Fibroblast of pulmonary artery (primary cell): ENCODE measurements around the gene EIF3B.
"Not testable (repeated sequence)": the region's sequence is repeated elsewhere in the genome, so short reads cannot be mapped to it uniquely, and the experiment has no call there.

Source experiments
- DNase-seq: peaks from one replicate; pipeline ENCODE4 v3.0.0-alpha.2; 2010; ENCODE audit warnings: low read depth
- H3K4me3 ChIP-seq: replicated peaks from 2 replicates; pipeline ENCODE4 v1.5.1; 2011; ENCODE audit warnings: low read depth, mild to moderate bottlenecking, control low read depth, low read length, moderate library complexity
- CTCF ChIP-seq: IDR thresholded peaks from 2 replicates; pipeline ENCODE4 v1.5.1; 2011; ENCODE audit warnings: mild to moderate bottlenecking, control low read depth, low read length, inconsistent platforms; ENCODE audit errors: missing control alignments

Gene EIF3B

GRCh38 chr7:2412587-2413201 is 58.1 kb downstream of the EIF3B start:
- DNase-seq, result no peak
- no peak overlapping the region for H3K4me3 ChIP-seq
- TF ChIP-seq CTCF, result no peak

DNA sequence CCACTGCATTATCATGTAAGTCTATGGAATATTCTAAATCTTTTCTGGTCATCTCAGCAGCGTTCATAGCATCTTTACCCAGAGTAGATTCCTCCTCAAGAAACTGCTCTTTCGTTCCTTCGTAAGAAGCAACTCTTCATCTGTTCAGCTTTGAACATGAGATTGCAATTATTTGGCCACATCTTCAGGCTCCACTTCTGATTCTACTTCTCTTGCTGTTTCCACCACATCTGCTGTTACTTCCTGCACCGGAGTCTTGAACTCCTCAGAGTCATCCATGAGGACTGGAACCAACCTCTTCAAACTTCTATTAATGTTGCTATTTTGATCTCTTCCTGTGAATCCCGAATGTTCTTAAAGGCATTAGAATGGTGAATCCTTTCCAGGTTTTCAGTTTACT is 61.4 kb downstream of the EIF3B start:
- TF ChIP-seq CTCF, result no peak
- no peak for DNase-seq
- H3K4me3 ChIP-seq, result no peak overlapping the region

- H3K4me3 ChIP-seq, result no peak overlapping the region
- no peak for TF ChIP-seq CTCF
- no peak for DNase-seq
Observed at GRCh38 chr7:2416650-2417049, 62.0 kb downstream of the EIF3B start.

DNA sequence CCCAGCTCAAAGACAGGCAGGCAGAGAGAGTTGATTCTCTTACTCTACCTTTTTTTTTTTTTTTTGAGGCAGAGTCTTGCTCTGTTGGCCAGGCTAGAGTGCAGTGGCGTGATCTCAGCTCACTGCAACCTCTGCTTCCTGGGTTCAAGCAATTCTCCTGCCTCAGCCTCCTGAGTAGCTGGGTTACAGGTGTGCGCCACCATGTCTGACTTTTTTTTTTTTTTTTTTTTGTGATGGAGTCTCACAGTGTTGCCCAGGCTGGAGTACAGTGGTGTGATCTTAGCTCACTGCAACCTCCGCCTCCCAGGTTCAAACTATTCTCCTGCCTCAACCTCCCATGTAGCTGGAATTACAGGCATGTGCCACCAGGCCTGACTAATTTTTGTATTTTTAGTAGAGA is 62.6 kb downstream of the EIF3B start:
- not testable (repeated sequence) for H3K4me3 ChIP-seq, DNase-seq

DNA sequence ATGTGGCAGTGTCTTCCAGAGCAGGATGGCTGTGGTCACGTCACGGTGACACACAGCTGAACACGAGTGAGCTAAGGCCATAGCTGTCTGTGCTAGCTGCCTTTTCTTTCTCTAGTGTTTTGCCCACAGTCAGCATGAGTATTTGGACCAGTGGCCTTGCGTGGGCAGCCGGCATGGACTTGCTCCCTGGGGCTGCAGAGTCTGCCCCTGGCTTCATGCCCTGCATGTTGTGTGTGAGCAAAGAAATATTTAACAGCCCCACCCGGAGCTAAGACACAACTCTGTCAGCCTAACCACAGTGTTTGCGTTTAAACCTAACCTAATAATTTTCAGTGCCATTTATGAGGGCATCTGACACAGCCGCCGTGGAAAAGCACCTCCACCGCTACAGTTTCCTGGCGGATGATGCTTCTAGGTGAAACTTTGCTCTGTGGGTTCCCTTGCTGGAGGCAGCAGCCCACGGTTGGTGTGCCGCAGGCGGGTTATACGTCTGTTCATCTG is 63.4 kb downstream of the EIF3B start:
- TF ChIP-seq CTCF, result no peak
- no peak for DNase-seq
- no peak overlapping the region for H3K4me3 ChIP-seq

GRCh38 chr7:2420216-2420933 is 65.7 kb downstream of the EIF3B start:
- TF ChIP-seq CTCF, result no peak
- no peak for DNase-seq
- H3K4me3 ChIP-seq, result no peak overlapping the region

GRCh38 chr7:2421943-2422310 is 67.3 kb downstream of the EIF3B start:
- no peak overlapping the region for H3K4me3 ChIP-seq
- no peak for TF ChIP-seq CTCF
- DNase-seq, result no peak
